Neuron (in vitro differentiated cells): ENCODE measurements around the gene UBE2L6.

Experiments used
- H2AFZ ChIP-seq: one replicate; pipeline ENCODE4 v1.6.1; 2013; ENCODE audit warnings: low read depth, mild to moderate bottlenecking, inconsistent platforms, low read length, moderate library complexity
- H3K27me3 ChIP-seq: one replicate; pipeline ENCODE4 v1.6.1; 2013; ENCODE audit warnings: low read length; ENCODE audit not compliant: insufficient read depth
- H3K36me3 ChIP-seq: one replicate; pipeline ENCODE4 v1.6.1; 2013; ENCODE audit warnings: low read length; ENCODE audit not compliant: insufficient read depth
- H3K4me1 ChIP-seq: one replicate; pipeline ENCODE4 v1.6.1; 2013; ENCODE audit warnings: low read length; ENCODE audit not compliant: insufficient read depth
- H3K4me3 ChIP-seq: 2 replicates; pipeline ENCODE4 v1.5.1; 2013; ENCODE audit warnings: mild to moderate bottlenecking, low read length, moderate library complexity
- H3K9me3 ChIP-seq: one replicate; pipeline ENCODE4 v1.6.1; 2013; ENCODE audit warnings: low read length

The UBE2L6 gene

DNA sequence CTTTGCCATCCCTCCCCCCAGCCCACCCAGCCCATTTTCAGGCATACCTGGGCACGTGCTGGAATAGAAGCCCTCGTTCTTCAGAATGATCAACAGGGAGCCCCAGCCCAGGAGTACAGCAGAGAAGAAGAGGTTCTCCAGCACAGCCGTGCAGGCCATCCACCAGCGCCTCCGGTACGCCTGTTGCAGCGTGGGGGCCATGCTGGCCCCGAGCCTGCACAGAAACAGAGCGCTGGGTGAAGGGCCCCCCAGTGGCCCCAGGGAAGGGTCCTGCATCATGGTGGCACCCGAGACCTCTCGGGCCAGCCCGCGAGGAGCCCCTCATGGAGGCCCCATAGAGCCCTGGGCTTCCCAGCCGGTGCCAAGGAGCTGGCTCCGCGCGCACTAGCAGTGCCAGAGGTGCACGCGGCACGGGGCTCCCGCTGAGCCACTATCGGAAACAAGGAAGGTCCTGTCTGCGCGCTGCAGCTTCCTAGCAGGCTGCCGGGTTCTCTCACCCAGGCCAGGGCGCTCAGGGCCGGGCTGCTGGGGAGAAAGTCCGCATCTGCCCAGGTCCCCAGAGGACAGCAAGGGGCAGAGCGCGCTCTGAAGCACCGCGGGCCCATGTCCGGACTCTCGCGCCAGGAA is 53.4 kb downstream of the UBE2L6 start:
- Histone ChIP-seq H3K4me3 (no peak overlapping the region), H3K36me3 (no peaks in the 10 kb centered on the region), H3K9me3 (no peaks in the 10 kb centered on the region), H2AFZ (peak overlapping the region; percentile 91), H3K4me1 (peaks cover 12% of the 10 kb centered on the region), H3K27me3 (no peaks in the 10 kb centered on the region)

DNA sequence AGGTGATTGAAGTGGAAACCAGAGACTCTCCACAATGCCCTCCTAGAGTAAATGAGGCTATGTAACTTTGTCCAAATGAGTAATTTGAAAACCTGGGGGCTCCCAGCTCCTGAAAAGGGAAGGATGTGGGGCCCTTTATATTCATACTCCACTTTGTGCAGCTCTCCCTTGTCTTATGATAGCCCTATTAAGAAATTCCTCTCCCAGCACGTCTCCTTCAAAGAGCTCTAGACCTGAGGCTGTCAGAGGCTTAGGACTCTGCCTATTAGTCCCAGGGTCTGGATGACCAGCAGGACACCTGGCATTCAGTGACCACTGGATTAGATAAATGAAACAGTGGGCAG is 54.0 kb downstream of the UBE2L6 start:
- Histone ChIP-seq H3K4me3 (no peak overlapping the region), H2AFZ (no peak overlapping the region), H3K27me3 (no peaks in the 10 kb centered on the region), H3K4me1 (peaks cover 12% of the 10 kb centered on the region), H3K36me3 (no peaks in the 10 kb centered on the region), H3K9me3 (no peaks in the 10 kb centered on the region)

DNA sequence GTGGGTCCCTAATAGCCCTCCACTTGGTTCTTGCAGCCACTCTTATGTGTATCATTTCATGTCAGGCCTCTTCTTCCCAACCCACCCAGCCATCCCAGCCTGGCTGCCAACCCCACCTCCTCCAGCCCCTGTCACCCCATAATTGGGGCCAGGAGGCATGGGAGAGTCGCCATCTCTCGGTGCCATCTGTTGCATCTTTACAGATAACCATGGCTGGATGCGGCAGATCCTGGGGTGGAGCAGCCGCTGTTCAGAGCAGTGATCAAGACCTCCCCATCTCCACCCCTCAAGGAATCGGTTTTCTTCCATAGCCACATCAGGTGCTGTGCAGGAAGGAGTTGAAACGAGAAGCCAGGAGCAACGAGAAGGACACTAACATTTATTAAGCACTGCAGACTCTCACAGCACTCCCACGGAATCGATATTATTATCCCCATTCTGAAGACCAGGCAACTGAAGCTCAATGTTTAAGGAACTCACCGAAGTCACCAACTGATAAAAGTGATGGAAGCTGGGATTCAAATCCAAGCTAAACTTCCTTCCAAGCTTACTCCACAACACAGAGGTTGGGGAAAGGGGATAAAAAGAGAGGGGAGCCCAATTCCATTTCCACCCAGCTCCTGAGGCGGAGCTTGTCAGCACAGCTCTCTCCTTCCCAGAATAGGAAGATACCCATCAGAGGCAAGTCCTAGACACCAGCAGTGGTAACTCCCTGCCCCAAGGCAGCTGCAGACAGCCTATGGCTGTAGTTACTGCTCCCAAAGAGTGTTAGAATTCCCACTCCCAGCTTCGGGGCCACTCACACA is 54.6 kb downstream of the UBE2L6 start:
- H3K4me3 ChIP-seq: no peak overlapping the region
- no peak overlapping the region for H2AFZ ChIP-seq
- no peaks in the 10 kb centered on the region for H3K9me3 ChIP-seq
- no peaks in the 10 kb centered on the region for H3K36me3 ChIP-seq
- H3K27me3 ChIP-seq: no peaks in the 10 kb centered on the region
- peaks cover 12% of the 10 kb centered on the region for H3K4me1 ChIP-seq

DNA sequence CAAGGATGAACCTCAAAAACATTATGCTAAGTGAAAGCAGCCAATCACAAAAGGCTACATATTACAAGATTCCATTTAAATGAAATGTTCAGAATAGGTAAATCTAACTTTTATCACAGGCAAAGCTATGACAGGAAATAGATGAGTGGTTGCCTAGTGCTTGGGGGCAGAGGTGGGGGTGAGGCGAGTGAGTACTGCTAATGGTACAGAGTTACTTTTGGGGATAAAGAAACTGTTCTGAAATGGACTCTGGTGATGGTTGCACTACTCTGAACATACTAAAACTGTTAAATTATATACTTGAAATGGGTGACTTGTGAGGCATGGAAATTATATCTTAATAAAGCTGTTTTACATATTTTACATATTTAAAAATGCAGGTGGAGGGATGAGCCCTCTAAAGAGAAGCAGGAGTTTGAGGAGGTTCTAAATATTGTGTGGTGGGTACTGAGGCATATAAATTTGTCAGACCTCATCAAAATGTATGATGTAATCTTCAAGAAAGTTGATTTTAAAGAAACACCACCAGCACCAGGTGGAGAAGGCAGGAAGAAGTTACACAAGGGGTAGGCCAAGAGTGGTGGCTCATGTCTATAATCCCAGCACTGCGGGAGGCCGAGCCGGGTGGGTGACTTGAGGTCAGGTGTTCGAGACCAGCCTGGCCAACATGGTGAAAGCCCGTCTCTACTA is 55.6 kb downstream of the UBE2L6 start:
- Histone ChIP-seq H3K4me1 (peaks cover 12% of the 10 kb centered on the region), H3K4me3 (no peak overlapping the region), H2AFZ (no peak overlapping the region), H3K36me3 (no peaks in the 10 kb centered on the region), H3K27me3 (no peaks in the 10 kb centered on the region), H3K9me3 (no peaks in the 10 kb centered on the region)

DNA sequence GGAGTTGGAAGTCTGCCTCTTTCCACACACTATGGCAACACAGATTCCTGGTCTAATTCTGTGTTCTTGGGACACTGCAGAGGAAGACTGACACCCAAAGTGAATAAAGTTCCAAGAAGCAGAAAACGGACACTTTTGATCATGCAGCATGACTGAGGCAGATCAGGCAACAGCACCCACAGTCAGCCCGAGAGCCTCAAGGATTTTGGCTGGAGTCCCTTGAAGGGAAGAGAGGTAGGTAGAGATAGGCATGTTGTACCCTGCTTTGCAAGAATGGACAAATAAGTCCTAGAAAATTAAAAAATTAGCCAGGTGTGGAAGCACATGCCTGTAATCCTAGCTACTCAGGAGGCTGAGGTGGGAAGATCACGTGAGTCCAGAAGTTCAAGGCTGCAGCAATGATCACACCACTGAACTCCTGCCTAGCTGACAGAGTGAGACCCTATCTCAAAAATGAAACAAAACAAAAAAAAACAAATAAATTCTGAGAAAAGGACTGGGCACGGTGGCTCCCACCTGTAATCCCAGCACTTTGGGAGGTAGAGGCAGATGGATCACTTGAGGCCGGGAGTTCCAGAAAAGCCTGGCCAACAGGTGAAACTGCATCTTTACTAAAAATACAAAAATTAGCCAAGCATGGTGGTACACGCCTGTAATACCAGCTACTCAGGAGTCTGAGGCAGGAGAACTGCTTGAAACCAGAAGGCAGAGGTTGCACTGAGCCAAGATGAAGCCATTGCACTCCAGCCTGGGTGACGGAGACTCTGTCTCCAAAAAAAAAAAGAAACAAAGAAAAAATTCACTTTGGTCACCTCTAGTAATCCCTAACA is 58.9 kb downstream of the UBE2L6 start:
- Histone ChIP-seq H2AFZ (no peak overlapping the region), H3K4me3 (no peak overlapping the region), H3K4me1 (no peaks in the 10 kb centered on the region), H3K36me3 (no peaks in the 10 kb centered on the region), H3K9me3 (no peaks in the 10 kb centered on the region), H3K27me3 (no peaks in the 10 kb centered on the region)

DNA sequence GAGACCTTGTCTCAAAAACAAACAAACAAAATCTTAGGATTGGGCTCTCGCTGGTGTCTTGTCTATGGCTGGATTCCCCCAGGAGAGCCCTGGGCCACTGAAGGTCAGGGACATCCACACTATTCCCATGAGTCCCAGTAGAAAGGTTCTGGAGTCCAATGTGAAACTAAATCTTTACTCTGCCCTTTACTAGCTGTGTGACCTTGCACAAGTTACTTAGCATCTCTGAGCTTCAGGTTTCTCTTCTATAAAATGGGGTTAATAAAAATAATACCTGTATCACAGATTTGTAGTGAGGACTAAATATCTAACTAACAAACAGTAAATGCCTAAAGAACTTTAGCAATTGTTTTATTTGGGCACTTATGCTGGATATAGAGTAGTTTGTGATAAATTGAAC is 61.0 kb downstream of the UBE2L6 start:
- no peak overlapping the region for H2AFZ ChIP-seq

DNA sequence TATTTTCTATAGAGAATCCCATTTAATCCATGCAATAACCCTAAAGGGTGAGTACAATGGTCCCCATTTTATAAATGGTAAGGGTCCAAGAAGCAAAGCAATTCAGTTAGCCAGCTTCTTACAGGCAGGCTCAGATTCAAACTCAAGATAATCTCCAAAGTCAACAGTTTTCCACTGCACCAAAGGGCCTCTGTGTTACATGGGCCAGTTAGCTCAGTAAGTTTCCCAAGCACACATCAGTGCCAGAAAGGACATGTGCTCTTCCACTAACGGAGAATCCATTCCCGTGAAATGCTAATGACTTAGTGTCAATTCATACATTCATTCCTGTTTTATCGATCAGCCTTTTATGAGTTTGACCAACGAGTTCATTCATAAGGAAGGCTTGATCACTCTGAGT is 63.0 kb downstream of the UBE2L6 start:
- no peaks in the 10 kb centered on the region for H3K9me3 ChIP-seq
- H2AFZ ChIP-seq: no peak overlapping the region
- H3K27me3 ChIP-seq: no peaks in the 10 kb centered on the region
- no peaks in the 10 kb centered on the region for H3K36me3 ChIP-seq
- peaks cover 8% of the 10 kb centered on the region for H3K4me1 ChIP-seq
- H3K4me3 ChIP-seq: no peak overlapping the region

More for the DNA sequence above, 61.0 kb downstream of the UBE2L6 start:
- Histone ChIP-seq H3K27me3 (no peaks in the 10 kb centered on the region), H3K9me3 (no peaks in the 10 kb centered on the region), H3K4me3 (no peak overlapping the region), H3K36me3 (no peaks in the 10 kb centered on the region), H3K4me1 (no peaks in the 10 kb centered on the region)

DNA sequence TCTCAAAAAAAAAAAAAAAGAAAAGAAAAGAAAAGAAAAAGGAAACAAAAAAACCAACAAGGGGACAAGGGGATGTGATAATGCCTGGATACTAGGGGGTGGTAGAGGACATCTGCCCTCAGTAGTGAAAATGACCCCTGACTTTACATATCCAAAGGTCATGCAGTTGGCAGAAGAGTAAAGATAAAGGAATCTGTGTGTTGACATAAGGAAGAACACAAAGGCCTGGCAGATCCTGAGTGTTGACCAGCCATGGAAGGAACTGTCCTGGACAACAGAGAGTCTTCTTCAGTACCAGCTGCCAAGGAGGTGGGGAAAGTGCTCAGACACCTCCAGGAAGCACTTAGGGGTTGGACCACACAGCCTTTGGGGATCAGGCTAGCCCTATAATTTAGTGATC is 64.6 kb downstream of the UBE2L6 start:
- Histone ChIP-seq H2AFZ (no peak overlapping the region), H3K4me1 (peaks cover 11% of the 10 kb centered on the region), H3K27me3 (no peaks in the 10 kb centered on the region), H3K9me3 (no peaks in the 10 kb centered on the region), H3K36me3 (no peaks in the 10 kb centered on the region), H3K4me3 (no peak overlapping the region)

DNA sequence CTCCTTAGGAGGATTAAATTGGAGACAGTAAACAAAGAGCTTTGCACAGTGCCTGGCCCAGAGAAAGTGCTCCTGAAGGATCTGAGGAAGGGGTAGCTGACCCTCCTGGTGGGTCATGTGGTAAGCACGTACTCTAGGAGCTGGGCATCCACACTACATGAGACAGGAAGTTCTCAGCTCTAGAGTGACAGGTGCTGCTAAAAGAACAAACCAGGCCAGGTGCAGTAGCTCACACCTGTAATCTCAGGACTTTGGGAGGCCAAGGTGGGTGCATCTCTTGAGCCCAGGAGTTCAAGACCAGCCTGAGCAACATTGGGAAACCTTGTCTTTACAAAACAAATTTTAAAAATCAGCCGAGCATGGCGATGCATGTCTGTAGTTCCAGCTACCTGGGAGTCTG is 65.1 kb downstream of the UBE2L6 start:
- Histone ChIP-seq H3K9me3 (no peaks in the 10 kb centered on the region), H3K4me1 (peaks cover 11% of the 10 kb centered on the region), H2AFZ (no peak overlapping the region), H3K4me3 (no peak overlapping the region), H3K27me3 (no peaks in the 10 kb centered on the region), H3K36me3 (no peaks in the 10 kb centered on the region)

DNA sequence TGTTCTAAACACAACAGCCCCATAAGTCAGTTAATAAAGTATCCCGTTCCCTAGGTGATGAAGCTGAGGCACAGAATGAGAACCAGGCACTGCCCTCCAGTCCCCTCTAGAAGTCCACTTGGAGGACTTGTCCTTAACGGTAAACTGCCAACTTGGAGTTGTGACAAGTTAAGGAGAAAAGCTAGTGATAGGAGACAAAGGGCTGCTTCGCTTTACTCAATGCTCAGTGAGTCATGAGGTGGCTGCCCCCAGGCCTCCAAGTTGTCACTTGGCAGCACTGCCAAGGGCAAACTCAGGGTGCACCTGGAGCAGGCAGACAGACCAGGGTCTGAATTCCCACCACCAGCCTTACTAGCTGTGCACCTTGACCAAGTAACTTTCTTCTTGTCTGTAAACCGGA is 65.5 kb downstream of the UBE2L6 start:
- H2AFZ ChIP-seq: no peak overlapping the region
- no peak overlapping the region for H3K4me3 ChIP-seq
- no peaks in the 10 kb centered on the region for H3K27me3 ChIP-seq
- peaks cover 11% of the 10 kb centered on the region for H3K4me1 ChIP-seq
- H3K9me3 ChIP-seq: no peaks in the 10 kb centered on the region
- H3K36me3 ChIP-seq: no peaks in the 10 kb centered on the region
